HepG2 (cell line): ENCODE measurements around the gene MGAT2. TPM values are rescaled to one million over a fixed set of nuclear protein-coding genes. Genes with fewer than 3 reads are reported as not detected.
A peak's percentile ranks its signal among the peaks of the same experiment; 100 is the strongest.

Source experiments
- ASH2L ChIP-seq: fragments of 300-600, 200-600 bp; sonication (generic); IDR thresholded peaks from 2 replicates; pipeline ENCODE4 v1.7.0; 2017; ENCODE audit warnings: low read depth, mild to moderate bottlenecking, moderate library complexity, mixed read lengths, low read length; ENCODE audit not compliant: insufficient read length
- DBP ChIP-seq: sonication (generic); formaldehyde crosslinking; IDR thresholded peaks from 2 replicates; pipeline ENCODE4 v1.4.0; 2020; ENCODE audit warnings: missing genetic modification reagents; ENCODE audit errors: not compliant biosample characterization
- FIP1L1 ChIP-seq: fragments of 200-400 bp; formaldehyde crosslinking; IDR thresholded peaks from 2 replicates; pipeline ENCODE4 v1.6.1; 2018; ENCODE audit warnings: low read depth, mild to moderate bottlenecking, low read length, moderate library complexity, borderline replicate concordance; ENCODE audit not compliant: insufficient read depth
- NFKB2 ChIP-seq: sonication (generic); formaldehyde crosslinking; IDR thresholded peaks from 2 replicates; pipeline ENCODE4 v1.4.0; 2020; ENCODE audit warnings: missing genetic modification reagents, borderline replicate concordance
- PAX8 ChIP-seq: sonication (generic); formaldehyde crosslinking; IDR thresholded peaks from 2 replicates; pipeline ENCODE4 v1.8.0; 2022; ENCODE audit warnings: mild to moderate bottlenecking, missing genetic modification reagents, borderline replicate concordance
- PLSCR1 ChIP-seq: sonication (generic); formaldehyde crosslinking; IDR thresholded peaks from 2 replicates; pipeline ENCODE4 v1.5.0; 2020; ENCODE audit warnings: missing genetic modification reagents, mild to moderate bottlenecking, borderline replicate concordance
- POLR2AphosphoS2 ChIP-seq: IDR thresholded peaks from 2 replicates; pipeline ENCODE4 v1.6.1; 2011; ENCODE audit warnings: low read depth, low read length, improper control_type of control experiment
- SAP130 ChIP-seq: IDR thresholded peaks from 2 replicates; pipeline ENCODE4 v1.6.1; 2016; ENCODE audit warnings: low read depth
- SNAPC2 ChIP-seq: sonication (generic); formaldehyde crosslinking; IDR thresholded peaks from 2 replicates; pipeline ENCODE4 v1.8.1; 2022; ENCODE audit warnings: mild to moderate bottlenecking, missing genetic modification reagents
- TCF7 ChIP-seq: sonication (generic); IDR thresholded peaks from 2 replicates; pipeline ENCODE4 v1.6.1; 2016; ENCODE audit warnings: antibody characterized with exemption, low read depth
- ZBTB21 ChIP-seq: sonication (generic); formaldehyde crosslinking; IDR thresholded peaks from 2 replicates; pipeline ENCODE4 v1.4.0; 2020; ENCODE audit warnings: missing genetic modification reagents
- ZIK1 ChIP-seq: sonication (generic); formaldehyde crosslinking; IDR thresholded peaks from 2 replicates; pipeline ENCODE4 v1.5.0; 2020; ENCODE audit warnings: mild to moderate bottlenecking, low read depth, missing genetic modification reagents, borderline replicate concordance
- ZMAT3 ChIP-seq: sonication (generic); formaldehyde crosslinking; conservative IDR thresholded peaks from 2 replicates; pipeline ENCODE4 v1.7.0; 2021; ENCODE audit warnings: missing genetic modification reagents
- ZNF318 ChIP-seq: sonication (generic); formaldehyde crosslinking; IDR thresholded peaks from 2 replicates; pipeline ENCODE4 v1.4.0; 2020; ENCODE audit warnings: mild to moderate bottlenecking, missing genetic modification reagents
- ZNF580 ChIP-seq: IDR thresholded peaks from 2 replicates; pipeline ENCODE4 v1.6.1; 2016; ENCODE audit warnings: low read depth, borderline replicate concordance
- ZNF639 ChIP-seq: conservative IDR thresholded peaks from 2 replicates; pipeline ENCODE4 v1.6.1; 2018; ENCODE audit warnings: missing genetic modification reagents
- ZSCAN22 ChIP-seq: sonication (generic); formaldehyde crosslinking; IDR thresholded peaks from 2 replicates; pipeline ENCODE4 v1.4.0; 2020; ENCODE audit warnings: mild to moderate bottlenecking, missing genetic modification reagents
- polyA plus RNA-seq, 8 experiments: library from polyadenylated mRNA; depleted of rRNA in 3 of 8; stranded (reverse) in 7 of 8; unstranded in 1 of 8; fragments of >200 nt; fragmentation: Illumina TruSeq in 4 of 8; extraction: Trizol in 4 of 8; gene quantifications; 2 replicates each; pipeline versions ENCODE4 v1.2.1 to v1.2.3, GENCODE V29; 2011 to 2016; ENCODE audit warnings: low read depth in 4 of 8, missing spikeins in 1 of 8, mixed read lengths in 1 of 8; ENCODE audit not compliant: insufficient read depth in 1 of 8
- total RNA-seq, 5 experiments: library from RNA; depleted of rRNA; stranded (reverse); fragments of >200 nt; fragmentation: Illumina TruSeq; extraction: Trizol; gene quantifications; 2 replicates each; pipeline ENCODE4 v1.2.3, GENCODE V29; 2016; ENCODE audit warnings: low read depth in 1 of 5

The MGAT2 gene
- total and polyA plus RNA-seq, 2 of the 13 experiments (the other 11 are each of a cell fraction or from before 2014, with no cell fraction given), result 12.9 to 51.9 TPM

- peak; percentile 92 for TF ChIP-seq ZNF639
- TF ChIP-seq TCF7, result no peak
- peak; percentile 97 for TF ChIP-seq ASH2L
- peak; percentile 94 for TF ChIP-seq SAP130 (CRISPR knock-in tag)
- TF ChIP-seq PLSCR1 (CRISPR knock-in tag), result no peak
- TF ChIP-seq ZMAT3 (CRISPR knock-in tag), result peak; percentile 73; the same call in 1 of the 2 replicates
- TF ChIP-seq POLR2AphosphoS2, result no peak
- no peak for TF ChIP-seq DBP (CRISPR knock-in tag)
- TF ChIP-seq ZNF580 (CRISPR knock-in tag), result peak; percentile 72; the same call in 1 of the 2 replicates
- no peak for TF ChIP-seq ZSCAN22
- TF ChIP-seq FIP1L1, result peak; percentile 79; the same call in 1 of the 2 replicates
- TF ChIP-seq ZBTB21 (CRISPR knock-in tag), result no peak
- peak; percentile 92; the same call in 1 of the 2 replicates for TF ChIP-seq NFKB2 (CRISPR knock-in tag)
- peak; percentile 76; the same call in 1 of the 2 replicates for TF ChIP-seq ZIK1 (CRISPR knock-in tag)
- TF ChIP-seq PAX8 (CRISPR knock-in tag), result no peak
- peak; percentile 32; the same call in 1 of the 2 replicates for TF ChIP-seq ZNF318
- TF ChIP-seq SNAPC2, result no peak; the same call in 1 of the 2 replicates
These were observed 21.9 kb upstream of the MGAT2 start, which contains the start of gene LRR1 (continued) for GRCh38 chr14:49598485-49599300.
